GM21367 (cell line): ENCODE results near the gene VEPH1.

Source experiments
- ATAC-seq: cut with Tn5 transposase; IDR thresholded peaks from one replicate; pipeline ENCODE4 v1.9.1; 2021; ENCODE audit not compliant: unreplicated experiment

The VEPH1 gene

DNA sequence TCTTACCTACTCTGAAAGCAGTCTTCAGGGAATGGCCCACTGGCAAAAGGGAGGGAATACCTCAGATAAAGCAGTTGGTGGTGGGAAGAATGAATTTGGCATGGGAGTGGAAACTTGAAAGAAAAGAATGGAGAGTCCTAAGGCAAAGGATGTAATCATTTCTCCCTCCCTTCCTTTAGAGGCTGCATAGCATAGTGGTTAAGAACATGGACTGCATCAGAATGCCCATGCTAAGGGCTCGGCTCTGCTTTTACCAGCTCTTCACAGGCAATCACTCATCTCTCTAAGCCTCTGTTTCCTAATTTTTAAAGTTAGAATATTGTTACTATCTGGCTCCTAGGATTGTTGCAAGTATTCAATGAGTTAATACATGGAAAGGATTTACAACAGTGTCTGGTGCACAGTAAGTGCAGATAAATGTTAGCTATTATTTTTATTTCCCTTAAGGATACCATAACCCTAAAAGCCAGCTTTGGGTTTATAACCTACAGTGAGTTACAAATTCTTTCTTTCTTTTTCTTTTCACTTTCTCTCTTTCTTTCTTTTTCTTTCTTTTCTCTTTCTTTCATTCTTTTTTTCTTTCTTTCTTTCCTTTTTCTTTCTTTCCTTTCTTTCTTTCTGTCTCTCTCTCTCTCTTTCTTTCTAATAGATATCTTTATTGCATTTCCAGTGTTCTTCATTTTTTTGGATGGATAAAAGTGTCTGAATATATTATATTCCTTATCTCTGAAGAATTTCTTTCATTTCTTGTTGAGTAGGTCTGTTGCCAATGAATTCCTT is 23.6 kb downstream of the VEPH1 start:
- ATAC-seq, result no peak

DNA sequence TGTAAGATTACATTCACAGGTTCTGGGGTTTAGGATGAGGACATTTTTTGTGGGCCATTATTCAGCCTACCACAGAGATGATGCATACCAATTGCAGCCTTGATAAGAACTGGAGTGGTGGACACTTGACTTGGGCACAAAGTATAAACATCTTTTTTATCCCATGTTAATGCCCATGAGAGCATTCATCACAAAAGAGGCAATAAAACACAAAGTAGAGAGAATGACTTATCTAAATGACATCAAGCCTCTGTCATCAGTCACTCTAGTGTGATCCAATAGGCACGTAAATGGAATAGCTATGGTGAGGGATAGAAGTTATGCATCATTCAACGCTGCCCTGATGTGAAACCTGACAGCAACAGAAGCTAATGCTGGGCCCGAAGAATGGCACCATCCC is 25.8 kb downstream of the VEPH1 start:
- ATAC-seq, result no peak

DNA sequence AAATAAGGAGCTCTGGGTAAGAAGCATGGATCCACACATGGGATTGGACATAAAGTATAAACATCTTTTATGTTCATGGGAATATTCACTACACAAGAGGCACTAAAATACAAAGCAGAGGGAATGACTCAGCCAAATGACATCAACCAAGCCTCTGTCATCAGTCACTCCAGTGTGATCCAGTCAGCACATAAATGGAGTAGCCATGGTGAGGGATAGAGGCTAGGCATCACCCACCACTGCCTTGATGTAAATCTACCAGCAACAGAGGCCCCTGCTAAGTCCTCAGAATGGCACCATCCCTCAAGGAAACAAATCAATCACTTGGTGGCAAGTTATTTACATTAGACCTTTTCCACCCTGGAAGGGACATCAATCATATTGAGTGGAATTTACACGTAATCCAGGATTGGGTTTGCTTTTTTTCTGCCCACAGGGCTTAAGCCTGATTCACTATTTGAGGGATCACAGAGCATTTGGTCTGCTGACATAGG is 27.2 kb downstream of the VEPH1 start:
- ATAC-seq, result no peak

DNA sequence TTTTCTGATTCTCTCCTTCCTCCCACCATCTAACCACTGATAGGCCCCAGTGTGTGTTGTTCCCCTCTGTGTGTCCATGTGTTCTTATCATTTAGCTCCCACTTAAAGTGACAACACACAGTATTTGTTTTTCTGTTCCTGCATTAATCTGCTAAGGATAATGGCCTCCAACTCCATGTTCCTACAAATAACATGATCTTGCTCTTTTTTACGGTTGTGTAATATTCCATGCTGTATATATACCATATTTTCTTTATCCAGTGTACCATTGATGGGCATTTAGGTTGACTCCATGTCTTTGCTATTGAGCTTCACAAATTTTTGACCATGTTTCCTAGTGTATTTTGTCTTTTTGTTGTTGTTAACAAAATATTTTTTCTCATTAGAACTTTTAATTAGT is 30.6 kb downstream of the VEPH1 start:
- no peak for ATAC-seq

DNA sequence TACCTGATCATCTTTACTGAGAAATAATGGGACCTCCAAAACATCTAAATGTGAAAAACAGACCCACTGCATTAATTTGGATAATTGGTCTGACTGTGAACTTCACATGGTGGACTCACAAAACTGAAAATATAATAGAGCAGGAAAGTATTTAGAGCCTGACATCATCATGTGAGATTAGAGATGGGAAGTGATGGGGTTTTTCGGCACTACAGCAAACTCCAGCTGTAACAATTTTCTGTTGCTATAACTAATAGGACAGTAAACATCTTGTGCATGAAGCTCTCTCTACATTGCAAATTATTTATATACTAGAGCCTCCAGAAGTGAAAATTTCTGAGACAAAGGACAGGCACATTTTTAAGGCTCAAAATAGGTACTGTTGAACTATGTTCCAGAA is 32.2 kb downstream of the VEPH1 start:
- ATAC-seq, result no peak

DNA sequence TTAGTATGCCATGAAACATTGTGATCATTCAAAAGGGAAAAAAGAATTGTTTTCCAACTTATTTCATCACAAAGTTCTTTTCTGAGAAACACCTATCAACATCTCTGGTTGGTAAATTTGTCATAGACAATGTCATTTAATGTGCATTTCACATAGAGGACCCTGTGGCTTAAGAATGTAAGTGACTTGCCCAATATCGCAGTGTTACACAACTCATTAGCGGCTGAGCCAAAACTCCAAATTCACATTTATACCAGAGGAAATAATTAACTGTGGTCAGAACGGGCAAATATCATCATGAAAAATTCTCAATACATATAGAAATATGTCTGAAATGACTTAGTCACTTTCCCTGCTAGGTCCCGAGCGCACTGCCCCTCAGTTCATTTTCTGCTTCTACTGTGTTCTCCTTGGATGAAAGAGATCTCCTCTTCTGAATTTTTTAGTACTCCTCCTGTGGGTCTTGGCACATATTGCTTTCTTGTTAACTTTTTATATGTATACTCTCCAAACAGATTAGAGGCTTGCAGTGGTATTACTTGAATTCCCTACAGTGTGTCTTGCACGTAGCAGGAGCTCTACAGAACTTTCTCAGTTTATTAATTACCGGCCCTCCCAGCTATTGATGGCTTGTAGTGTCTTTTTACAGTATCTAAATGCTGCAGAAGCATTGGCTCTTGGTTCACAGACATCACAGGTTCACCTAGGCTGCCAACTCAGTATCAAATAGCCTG is 33.5 kb downstream of the VEPH1 start:
- no peak for ATAC-seq

DNA sequence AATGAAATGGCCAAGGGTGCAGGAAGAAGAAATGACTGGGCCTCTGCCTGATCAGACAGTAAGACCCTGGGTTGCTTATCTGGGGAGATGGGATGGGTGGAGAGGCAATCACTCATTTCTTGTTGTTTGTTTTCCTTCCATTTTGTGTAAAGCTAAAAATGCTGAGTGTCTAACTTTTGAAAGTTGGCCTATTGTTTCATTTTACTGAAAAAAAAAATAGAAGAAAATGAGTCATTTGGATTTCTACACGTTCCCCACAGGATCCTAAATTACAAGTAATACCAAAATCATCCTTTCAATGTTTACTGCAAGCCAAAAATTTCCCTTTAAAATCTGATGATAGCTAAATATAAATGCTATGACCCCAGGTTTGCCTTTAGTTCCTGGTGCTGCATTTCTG is 36.0 kb downstream of the VEPH1 start:
- ATAC-seq, result no peak

DNA sequence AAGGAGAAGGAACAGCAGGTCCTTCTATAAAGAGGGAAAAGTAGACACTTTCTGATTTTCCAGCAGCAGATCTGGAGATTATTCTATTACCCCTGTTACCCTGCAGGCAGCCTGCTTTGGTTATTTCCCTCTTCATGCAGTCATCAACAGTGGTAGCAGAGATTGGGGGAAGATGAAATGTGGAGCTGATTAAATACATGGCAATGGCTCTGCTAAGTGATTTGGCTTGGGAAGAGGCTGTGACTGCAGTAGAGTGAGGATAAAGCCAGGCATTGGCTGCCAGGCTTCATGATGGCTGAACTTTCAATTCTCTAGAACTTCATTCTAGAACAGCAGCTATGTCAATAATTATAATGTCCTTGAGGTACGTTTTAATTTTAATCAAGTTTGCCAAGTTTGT is 37.5 kb downstream of the VEPH1 start:
- no peak for ATAC-seq

DNA sequence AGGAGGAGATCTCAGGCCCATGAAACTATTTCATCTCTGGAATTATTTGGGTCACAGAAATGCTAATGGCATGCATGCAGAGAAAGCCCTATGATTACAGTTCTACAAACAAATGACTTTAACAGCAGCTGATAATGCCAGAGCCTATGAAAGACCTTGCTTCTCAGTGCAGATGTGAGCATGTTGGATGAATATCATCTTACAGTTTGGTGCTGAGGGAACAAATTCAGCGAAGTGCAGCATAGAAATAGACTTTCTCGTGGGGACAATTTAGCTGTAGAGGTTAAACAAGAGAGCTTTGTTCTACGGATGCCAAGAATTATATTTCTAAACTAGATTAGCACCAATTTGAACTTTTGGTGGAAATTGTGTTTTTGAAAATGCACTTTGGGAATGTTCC is 38.9 kb downstream of the VEPH1 start:
- ATAC-seq, result no peak

DNA sequence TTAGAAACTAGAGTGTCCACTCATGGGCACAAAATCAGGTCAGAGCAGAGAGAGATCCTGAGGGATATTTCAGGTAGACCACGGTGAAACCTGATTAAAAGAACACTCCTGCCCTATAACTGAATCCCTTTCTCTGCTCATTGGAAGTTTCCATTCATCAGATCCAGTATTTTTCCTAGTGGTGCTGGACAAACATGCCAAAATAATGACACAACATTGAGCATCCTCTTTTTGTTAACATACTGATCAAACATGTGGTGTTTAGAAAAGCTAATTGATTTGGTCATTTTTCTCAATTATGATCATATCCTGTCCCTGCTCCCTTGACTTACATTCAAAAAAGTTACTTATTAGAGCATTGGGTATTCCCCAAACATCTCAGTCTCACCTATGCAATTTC is 39.4 kb downstream of the VEPH1 start:
- no peak for ATAC-seq

DNA sequence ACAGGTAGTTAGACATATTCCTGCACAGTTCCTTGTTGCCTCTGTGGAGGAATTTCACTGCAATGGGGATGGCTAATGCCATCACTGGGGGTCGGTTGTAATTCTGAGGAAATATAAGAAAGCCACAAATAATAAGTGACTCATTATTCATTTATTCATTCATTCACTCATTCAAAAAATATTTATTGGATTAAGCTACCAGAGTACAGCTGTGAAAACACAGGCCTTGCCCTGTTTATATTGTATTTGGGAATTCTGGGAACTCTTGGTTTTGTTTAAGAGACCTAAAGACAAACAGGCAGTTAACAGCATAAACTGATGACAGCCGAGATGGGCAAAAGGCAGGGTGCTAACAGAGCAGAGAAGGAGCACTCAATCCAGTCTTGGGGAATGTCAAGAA is 43.0 kb downstream of the VEPH1 start:
- ATAC-seq, result no peak

DNA sequence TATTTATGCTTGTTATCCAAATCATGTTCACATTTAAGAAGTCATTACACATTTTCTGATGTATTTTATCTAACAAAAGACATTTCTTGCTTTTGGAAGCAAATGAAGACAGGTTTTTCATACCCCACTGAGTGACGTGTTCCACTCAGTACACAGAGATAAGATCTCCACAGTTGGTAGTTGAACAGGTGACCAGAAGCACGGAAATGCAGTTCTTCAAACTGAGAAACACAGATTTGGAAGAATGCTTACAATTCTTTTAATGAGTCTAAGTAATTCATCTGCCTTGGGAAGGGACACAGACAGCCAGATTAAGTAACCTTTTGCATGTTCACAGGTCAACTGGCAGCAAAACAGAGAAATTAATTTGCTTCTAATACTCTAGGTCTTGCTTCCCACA is 43.5 kb downstream of the VEPH1 start:
- no peak for ATAC-seq

DNA sequence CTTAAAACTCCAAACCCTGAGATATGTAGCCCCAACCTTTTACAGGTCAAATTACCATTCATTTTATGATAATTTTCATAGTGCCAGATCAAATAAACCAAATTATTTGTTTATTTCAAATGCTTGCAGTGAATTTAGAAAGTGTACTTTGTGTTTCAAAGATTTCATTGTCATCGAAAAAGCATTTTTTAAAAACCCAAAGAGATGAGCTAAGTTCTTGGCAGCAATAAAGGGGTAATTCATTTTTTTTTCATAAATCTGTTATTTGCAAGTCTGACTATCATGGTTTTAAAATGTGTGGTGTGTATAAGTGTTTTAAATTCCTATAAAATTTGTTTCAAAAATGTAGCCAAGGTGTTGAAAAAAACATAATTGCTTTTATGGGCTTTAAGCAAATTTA is 49.4 kb downstream of the VEPH1 start:
- ATAC-seq, result no peak

DNA sequence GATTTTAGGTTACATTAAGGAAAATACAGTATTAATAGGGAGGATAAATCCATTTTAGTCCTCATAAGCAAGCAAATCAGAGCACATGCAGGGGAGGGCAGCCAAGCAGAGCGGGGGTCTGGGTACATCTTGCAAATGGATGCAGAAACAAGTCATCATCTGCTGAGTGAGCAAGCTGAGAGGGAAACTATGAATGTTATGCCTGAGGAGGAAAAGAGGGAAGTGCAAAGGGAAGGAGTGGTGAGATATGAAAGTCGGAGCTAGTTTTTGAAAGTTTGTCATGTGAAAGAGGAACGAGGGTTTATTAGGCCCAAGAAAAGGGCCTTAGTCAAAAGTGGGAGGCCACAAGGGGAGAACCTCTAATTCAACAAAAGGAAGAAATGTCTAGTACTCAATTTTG is 51.1 kb downstream of the VEPH1 start:
- no peak for ATAC-seq

DNA sequence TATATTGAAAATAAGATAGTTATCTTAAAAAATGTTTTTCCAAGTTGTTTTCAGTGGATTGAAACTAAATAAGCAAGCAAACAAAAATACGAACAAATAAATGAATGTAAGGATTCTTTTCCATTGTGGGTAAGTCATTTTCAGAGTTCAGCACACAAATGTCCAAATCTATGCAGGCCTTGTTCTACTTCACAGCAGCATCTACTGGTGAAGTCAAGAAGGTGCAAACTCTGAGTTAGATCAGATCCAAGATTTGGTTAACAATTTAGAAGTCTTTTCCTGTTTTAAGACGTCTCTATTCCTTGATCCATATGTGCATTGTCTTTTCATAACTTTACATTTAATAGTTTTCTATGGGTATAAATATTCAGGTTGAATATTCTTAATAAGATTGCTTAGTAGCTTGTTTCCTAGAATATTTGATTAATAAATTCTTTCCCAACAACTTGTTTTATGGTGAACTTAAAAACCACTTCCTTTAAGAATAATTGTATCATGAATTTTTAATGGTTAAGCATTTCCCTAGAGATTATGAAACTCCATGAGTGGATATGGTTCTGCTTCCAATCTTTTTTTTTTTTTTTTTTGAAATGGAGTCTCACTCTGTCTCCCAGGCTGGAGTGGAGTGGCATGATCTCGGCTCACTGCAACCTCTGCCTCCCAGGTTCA is 56.1 kb downstream of the VEPH1 start:
- no peak for ATAC-seq

DNA sequence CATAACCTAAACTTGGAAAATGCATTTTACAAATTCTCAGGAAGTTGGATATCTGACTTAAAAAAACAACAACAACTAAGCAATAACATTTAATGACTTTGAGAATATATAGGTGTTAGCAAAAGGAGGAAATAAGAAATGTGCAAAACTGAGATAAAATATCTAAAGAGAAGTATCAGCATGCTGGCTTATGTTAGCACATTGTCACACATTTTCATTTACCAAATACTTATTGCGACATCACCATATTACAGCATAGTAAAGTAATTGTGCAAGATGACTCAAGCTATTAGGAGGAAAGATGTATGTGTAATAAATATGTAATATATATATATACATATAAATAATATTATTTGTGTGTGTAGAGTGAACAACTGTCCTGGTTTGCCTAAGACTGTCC is 57.4 kb downstream of the VEPH1 start:
- ATAC-seq, result no peak

DNA sequence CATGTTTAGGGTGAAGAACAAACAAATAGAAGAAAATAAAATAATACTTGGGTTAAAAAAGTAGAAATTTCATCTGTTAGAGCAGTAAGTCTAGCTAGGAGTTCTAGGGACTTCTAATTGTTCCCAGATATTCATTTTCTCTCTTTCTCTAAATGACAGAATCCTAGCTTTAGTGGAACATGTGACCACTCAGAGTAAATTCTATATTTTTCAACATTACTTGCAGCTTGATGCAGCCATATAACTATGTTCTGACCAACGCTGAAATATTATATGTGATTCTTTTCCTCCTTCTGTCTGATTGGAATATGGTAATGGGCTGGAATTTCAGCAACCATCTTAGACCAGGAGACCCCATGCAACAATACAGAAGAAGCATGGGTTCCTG is 58.4 kb downstream of the VEPH1 start:
- no peak for ATAC-seq

DNA sequence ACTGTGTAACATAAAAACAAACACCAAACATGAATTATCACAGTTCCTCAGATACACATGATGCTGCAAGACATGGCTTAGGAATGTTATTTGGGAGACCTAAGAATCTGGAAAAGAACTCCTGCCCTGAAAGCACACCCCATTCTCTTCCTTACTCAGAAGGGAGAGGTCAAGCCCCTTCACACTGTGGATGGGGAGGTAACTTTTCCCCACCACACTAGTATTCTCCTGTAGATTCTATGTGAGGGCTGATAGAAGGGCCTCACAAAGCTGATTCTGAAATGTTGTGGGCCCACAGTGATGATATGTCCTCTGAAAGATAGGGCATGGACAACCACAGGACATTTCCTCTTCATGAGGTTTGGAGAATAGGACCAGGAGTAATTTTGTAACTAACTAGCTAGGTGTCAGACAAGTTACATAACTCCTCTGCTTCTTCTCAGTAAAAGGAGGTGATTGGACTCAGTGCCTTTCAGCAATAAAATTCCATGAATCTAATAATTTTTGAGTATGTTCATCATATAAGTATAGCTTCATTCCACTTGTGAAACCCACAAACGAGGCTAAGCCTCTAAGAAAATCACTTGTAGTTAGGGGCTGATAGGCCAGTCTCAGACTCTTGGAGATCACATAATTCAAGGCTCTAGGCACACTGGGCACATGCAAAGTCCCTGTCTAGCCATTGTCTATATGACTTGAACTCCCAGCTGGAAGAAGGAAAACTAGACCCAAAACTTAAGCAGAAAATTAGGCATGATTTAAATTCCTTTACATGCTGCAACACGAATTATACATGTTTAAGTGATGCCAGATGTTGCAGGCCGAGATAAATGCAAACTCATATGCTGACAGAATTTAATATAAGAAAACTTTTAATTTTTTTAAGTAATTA is 59.1 kb downstream of the VEPH1 start:
- ATAC-seq, result no peak

DNA sequence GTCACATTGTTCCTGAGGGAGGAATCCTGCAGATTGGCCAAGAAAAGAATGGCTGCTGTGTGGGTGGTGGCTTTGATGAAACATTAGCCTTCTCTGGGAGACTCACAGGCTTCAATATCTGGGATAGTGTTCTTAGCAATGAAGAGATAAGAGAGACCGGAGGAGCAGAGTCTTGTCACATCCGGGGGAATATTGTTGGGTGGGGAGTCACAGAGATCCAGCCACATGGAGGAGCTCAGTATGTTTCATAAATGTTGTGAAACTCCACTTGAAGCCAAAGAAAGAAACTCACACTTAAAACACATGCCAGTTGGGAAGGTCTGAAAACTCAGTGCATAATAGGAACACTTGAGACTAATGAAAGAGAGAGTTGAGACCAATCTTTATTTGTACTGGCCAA is 60.5 kb downstream of the VEPH1 start:
- no peak for ATAC-seq

DNA sequence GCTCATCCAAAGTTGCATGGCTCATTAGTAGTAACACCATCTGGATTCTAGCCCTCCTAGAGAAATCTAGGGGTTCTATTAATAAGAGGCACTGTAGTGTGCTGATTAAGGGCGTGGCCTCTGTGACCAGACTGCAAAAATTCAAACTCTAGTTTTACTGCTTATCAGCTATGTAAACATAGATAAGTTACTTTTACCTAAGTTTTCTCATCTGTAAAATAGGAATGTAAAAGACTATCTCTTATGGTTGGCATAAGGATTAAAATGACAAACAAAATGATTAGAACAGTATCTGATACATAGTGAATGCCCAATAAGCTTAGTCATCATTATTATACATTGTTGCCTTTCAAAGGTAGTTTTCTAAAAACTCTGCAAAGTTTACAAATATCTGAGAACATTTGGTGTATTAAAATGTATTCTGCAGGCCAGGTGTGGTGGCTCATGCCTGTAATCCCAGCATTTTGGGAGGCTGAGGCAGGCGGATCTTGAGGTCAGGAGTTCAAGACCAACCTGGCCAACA is 62.1 kb downstream of the VEPH1 start:
- no peak for ATAC-seq

DNA sequence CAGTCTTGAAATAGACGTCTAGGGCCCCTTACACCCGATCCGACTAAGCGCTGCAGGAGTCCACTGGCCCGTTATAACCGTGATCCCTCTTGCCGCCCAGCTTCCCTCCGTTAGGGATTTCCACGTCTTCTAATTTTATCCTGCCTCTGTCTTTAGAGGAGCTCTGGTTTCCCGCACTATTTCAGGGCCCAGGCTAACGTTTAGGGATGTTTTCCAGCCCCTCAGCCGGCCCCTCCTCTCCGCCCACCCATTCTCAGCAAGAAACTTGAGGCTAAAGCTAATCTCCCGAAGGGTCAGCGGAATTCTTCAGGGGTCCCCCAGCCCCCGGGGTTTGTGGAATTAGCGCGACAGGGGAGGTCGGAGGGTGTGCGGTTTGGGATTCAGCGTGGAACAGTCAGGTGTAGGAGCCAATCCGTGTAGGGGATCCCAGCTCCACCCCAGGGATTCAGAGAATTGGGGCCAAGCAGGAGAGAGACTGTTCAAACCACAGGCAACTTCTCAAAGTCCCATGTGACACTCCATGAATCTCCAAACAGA is 65.0 kb downstream of the VEPH1 start:
- no peak for ATAC-seq
